GM12878 (cell line): Measurements from ENCODE around the gene USP35. TPM values are rescaled to one million over a fixed set of nuclear protein-coding genes. Genes with fewer than 3 reads are reported as not detected.
A peak's percentile ranks its signal among the peaks of the same experiment; 100 is the strongest.

Source experiments
- ATAC-seq: fragments of 200-7000 bp; cut with Tn5 transposase; 3 replicates; pipeline ENCODE4 v1.9.1; 2020; ENCODE audit warnings: mild to moderate bottlenecking, moderate library complexity
- BruUV-seq: library from RNA; stranded (reverse); fragments of 400-500 nt; replicated peaks from 2 replicates; lab custom pipeline; 2021; lab: Mats Ljungman, UMichigan
- CTCF ChIA-PET: fragments of 300-600 bp; sonication (Branson Sonifier 250); formaldehyde crosslinking; extraction: SDS; loops from one replicate; lab custom pipeline; 2021; ENCODE audit warnings: inconsistent platforms; lab: Yijun Ruan, JAX
- POLR2A ChIA-PET: fragments of 350-600 bp; formaldehyde crosslinking; extraction: SDS; loops from one replicate; lab custom pipeline; 2021; ENCODE audit warnings: inconsistent platforms; lab: Charles Lee
- RAD21 ChIA-PET: fragments of 300-600 bp; sonication (Branson Sonifier 250); formaldehyde crosslinking; loops from one replicate; lab custom pipeline; 2023; ENCODE audit warnings: antibody characterized with exemption; ENCODE audit not compliant: unreplicated experiment; lab: Charles Lee
- SMC1A ChIA-PET: fragments of 300-600 bp; sonication (Branson Sonifier 250); formaldehyde crosslinking; loops from one replicate; lab custom pipeline; 2023; ENCODE audit not compliant: unreplicated experiment, uncharacterized antibody; lab: Charles Lee
- DNase-seq: peaks from one replicate; pipeline ENCODE4 v3.0.0-alpha.2; 2011; ENCODE audit warnings: low read depth, low spot score
- FAIRE-seq: peaks from 3 replicates; lab custom pipeline; 2011; peaks lifted over from hg19 to GRCh38; lab: Jason Lieb, UNC
- H2AFZ ChIP-seq: 2 replicates; pipeline ENCODE4 v1.6.0; 2011; ENCODE audit warnings: low read depth, low read length, control low read depth; ENCODE audit not compliant: control insufficient read depth
- H3K27ac ChIP-seq: 2 replicates; pipeline ENCODE4 v1.5.1; 2011; ENCODE audit warnings: control low read depth; ENCODE audit not compliant: control insufficient read depth, insufficient read depth
- H3K27me3 ChIP-seq, 2 experiments: replicated peaks in 1 of 2; 2 replicates each; pipeline versions ENCODE4 v1.6.0 to v1.6.1; 2011; ENCODE audit warnings: low read length in 1 of 2; ENCODE audit not compliant: control insufficient read depth in 2 of 2, insufficient read depth in 2 of 2
- H3K36me3 ChIP-seq, 2 experiments: 2 replicates each; pipeline ENCODE4 v1.5.1; 2011; ENCODE audit warnings: low read length in 1 of 2; ENCODE audit not compliant: control insufficient read depth in 2 of 2, insufficient read depth in 2 of 2
- H3K4me1 ChIP-seq: 2 replicates; pipeline ENCODE4 v1.6.1; 2011; ENCODE audit warnings: mild to moderate bottlenecking, low read length, moderate library complexity, mixed read lengths; ENCODE audit not compliant: control insufficient read depth, insufficient read depth
- H3K4me2 ChIP-seq: 2 replicates; pipeline ENCODE4 v1.6.0; 2011; ENCODE audit warnings: control low read depth; ENCODE audit not compliant: control insufficient read depth, insufficient read depth
- H3K4me3 ChIP-seq: fragments of 200-600 bp; sonication (generic); 2 replicates; pipeline ENCODE4 v1.5.1; 2016
- H3K79me2 ChIP-seq: 2 replicates; pipeline ENCODE4 v1.6.0; 2011; ENCODE audit warnings: low read length; ENCODE audit not compliant: control insufficient read depth, insufficient read depth
- H3K9ac ChIP-seq: 2 replicates; pipeline ENCODE4 v1.8.0; 2011; ENCODE audit warnings: low read length, control low read depth, mixed read lengths; ENCODE audit not compliant: control insufficient read depth, insufficient read depth
- H3K9me3 ChIP-seq: replicated peaks from 3 replicates; pipeline ENCODE4 v1.5.1; 2011; ENCODE audit warnings: mild to moderate bottlenecking, low read length; ENCODE audit not compliant: control insufficient read depth, insufficient read depth
- H4K20me1 ChIP-seq: 2 replicates; pipeline ENCODE4 v1.6.0; 2011; ENCODE audit not compliant: control insufficient read depth, insufficient read depth
- BHLHE40 ChIP-seq, 2 experiments: fragments of 450-650 bp in 1 of 2; IDR thresholded peaks; 2 replicates each; pipeline ENCODE4 v1.6.1; 2011 to 2017; ENCODE audit warnings: low read depth in 2 of 2, borderline replicate concordance in 1 of 2, improper control_type of control experiment in 1 of 2, low read length in 1 of 2, mild to moderate bottlenecking in 1 of 2
- CREM ChIP-seq: IDR thresholded peaks from 2 replicates; pipeline ENCODE4 v1.6.1; 2014; ENCODE audit warnings: antibody characterized with exemption, low read depth
- FOXM1 ChIP-seq: IDR thresholded peaks from 2 replicates; pipeline ENCODE4 v1.6.1; 2012; ENCODE audit warnings: low read depth, mild to moderate bottlenecking, inconsistent platforms, low read length, moderate library complexity
- GATAD2B ChIP-seq: fragments of 450-650 bp; conservative IDR thresholded peaks from 2 replicates; pipeline ENCODE4 v1.6.1; 2017; ENCODE audit warnings: low read depth, mild to moderate bottlenecking, moderate library complexity
- HDGF ChIP-seq: fragments of 450-650 bp; IDR thresholded peaks from 2 replicates; pipeline ENCODE4 v1.6.1; 2016; ENCODE audit warnings: antibody characterized with exemption
- JUND ChIP-seq: IDR thresholded peaks from 2 replicates; pipeline ENCODE4 v1.6.1; 2012; ENCODE audit warnings: low read depth, mild to moderate bottlenecking, low read length, improper control_type of control experiment, moderate library complexity
- MTA2 ChIP-seq: fragments of 450-650 bp; IDR thresholded peaks from 2 replicates; pipeline ENCODE4 v1.6.1; 2016; ENCODE audit warnings: low read depth, mild to moderate bottlenecking, moderate library complexity
- MTA3 ChIP-seq: IDR thresholded peaks from 2 replicates; pipeline ENCODE4 v1.6.1; 2012; ENCODE audit warnings: low read length, inconsistent platforms, borderline replicate concordance
- NFYB ChIP-seq: IDR thresholded peaks from 2 replicates; pipeline ENCODE4 v1.6.1; 2011; ENCODE audit warnings: low read depth, mild to moderate bottlenecking, low read length, improper control_type of control experiment, moderate library complexity; ENCODE audit not compliant: insufficient read depth
- POLR2A ChIP-seq: IDR thresholded peaks from 2 replicates; pipeline ENCODE4 v1.6.1; 2011; ENCODE audit warnings: low read depth, mild to moderate bottlenecking, low read length
- TCF3 ChIP-seq: IDR thresholded peaks from 2 replicates; pipeline ENCODE4 v1.6.1; 2012; ENCODE audit warnings: low read depth, mild to moderate bottlenecking, low read length, borderline replicate concordance; ENCODE audit not compliant: insufficient read depth
- WGBS: methylation state at CpG from one replicate; pipeline ENCODE4 v1.1.6; 2016; ENCODE audit warnings: low lambda C conversion rate; ENCODE audit not compliant: insufficient replicate concordance, insufficient coverage; ENCODE audit errors: missing lambda C conversion rate; 5-methylcytosine and 5-hydroxymethylcytosine counted together
- in situ Hi-C: fragments of 300-500 bp; cut with MboI; formaldehyde crosslinking; loops from 9 replicates; pipeline ENCODE4 v1.14.3; 2018; ENCODE audit warnings: mixed read lengths
- intact Hi-C: fragments of 100-400 bp; cut with micrococcal nuclease; formaldehyde crosslinking; loops from one replicate; pipeline ENCODE4 v1.14.2; 2022; ENCODE audit not compliant: unreplicated experiment
- polyA plus RNA-seq, 11 experiments: library from polyadenylated mRNA; depleted of rRNA in 4 of 11; unstranded in 6 of 11; stranded (reverse) in 5 of 11; fragments of >200 nt; fragmentation: Nextera tagmentation in 4 of 11; fragmentation: Illumina TruSeq in 1 of 11; extraction: Ambion mirVana in 4 of 11; extraction: Trizol in 1 of 11; gene quantifications; 1 replicate in 1 of 11; 2 replicates in 10 of 11; pipeline versions ENCODE4 v1.2.1 to v1.2.3, GENCODE V29; 2011 to 2016; ENCODE audit warnings: inconsistent platforms in 2 of 11, missing spikeins in 2 of 11, low read depth in 1 of 11
- total RNA-seq, 4 experiments: library from RNA; depleted of rRNA in 3 of 4; stranded (reverse); fragments of >200 nt in 3 of 4; fragmentation: Illumina TruSeq in 1 of 4; extraction: Trizol in 1 of 4; gene quantifications; 2 replicates each; pipeline versions ENCODE4 v1.2.1 to v1.2.3, GENCODE V29; 2013 to 2021
- TF ChIP-seq, protein P1 (sequence below): fragments of 450-650 bp; IDR thresholded peaks from 2 replicates; pipeline ENCODE4 v1.6.1; 2018; ENCODE audit warnings: borderline replicate concordance, mild to moderate bottlenecking; ENCODE audit not compliant: partially characterized antibody
- TF ChIP-seq, protein P2 (sequence below): fragments of 450-650 bp; IDR thresholded peaks from 2 replicates; pipeline ENCODE4 v1.6.1; 2014; ENCODE audit warnings: mild to moderate bottlenecking

The USP35 gene
- total and polyA plus RNA-seq, 10 of the 15 experiments (the other 5 are each of a cell fraction or from before 2014, with no cell fraction given) = 0.13 to 6.4 (median 3.1) TPM; not detected in 1

DNA sequence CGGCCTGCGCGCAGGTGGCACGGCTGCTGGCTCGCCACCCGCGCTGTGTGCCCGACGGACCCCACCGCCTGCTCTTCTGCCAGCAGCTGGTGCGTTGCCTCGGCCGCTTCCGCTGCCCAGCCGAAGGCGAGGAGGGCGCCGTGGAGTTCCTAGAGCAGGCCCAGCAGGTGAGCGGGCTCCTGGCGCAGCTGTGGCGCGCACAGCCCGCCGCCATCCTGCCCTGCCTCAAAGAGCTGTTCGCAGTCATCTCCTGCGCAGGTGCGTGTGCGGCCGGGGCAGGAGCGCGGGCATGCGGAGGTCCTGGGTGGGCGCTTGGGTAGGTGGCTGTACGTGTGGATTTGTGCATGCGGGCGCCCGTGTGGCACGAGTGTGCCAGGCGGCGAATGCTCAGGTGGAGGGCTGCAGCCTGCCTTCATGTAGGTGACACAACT lies 8.0 kb downstream of the USP35 start:
- 99% methylated on average over 39 of the region's 40 CpGs for WGBS
- H3K4me2 ChIP-seq = no peak overlapping the region
- no TSS peak for BruUV-seq
- DNase-seq (no peak), FAIRE-seq (no peak), ATAC-seq (no peak)
- no peak for TF ChIP-seq GATAD2B
- TF ChIP-seq, protein P1, sequence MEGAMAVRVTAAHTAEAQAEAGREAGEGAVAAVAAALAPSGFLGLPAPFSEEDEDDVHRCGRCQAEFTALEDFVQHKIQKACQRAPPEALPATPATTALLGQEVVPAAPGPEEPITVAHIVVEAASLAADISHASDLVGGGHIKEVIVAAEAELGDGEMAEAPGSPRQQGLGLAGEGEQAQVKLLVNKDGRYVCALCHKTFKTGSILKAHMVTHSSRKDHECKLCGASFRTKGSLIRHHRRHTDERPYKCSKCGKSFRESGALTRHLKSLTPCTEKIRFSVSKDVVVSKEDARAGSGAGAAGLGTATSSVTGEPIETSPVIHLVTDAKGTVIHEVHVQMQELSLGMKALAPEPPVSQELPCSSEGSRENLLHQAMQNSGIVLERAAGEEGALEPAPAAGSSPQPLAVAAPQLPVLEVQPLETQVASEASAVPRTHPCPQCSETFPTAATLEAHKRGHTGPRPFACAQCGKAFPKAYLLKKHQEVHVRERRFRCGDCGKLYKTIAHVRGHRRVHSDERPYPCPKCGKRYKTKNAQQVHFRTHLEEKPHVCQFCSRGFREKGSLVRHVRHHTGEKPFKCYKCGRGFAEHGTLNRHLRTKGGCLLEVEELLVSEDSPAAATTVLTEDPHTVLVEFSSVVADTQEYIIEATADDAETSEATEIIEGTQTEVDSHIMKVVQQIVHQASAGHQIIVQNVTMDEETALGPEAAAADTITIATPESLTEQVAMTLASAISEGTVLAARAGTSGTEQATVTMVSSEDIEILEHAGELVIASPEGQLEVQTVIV = no peak
- no peak for TF ChIP-seq MTA2
- TF ChIP-seq FOXM1 = no peak
- H3K9ac ChIP-seq = no peak overlapping the region
- POLR2A ChIA-PET = no interaction called here
- no peak overlapping the region for H2AFZ ChIP-seq
- H3K4me3 ChIP-seq = no peak overlapping the region
- CTCF ChIA-PET = no interaction called here
- intact Hi-C loops = no loop called here
- no peaks in the 10 kb centered on the region for H4K20me1 ChIP-seq
- H3K27me3 ChIP-seq = no peaks in the 10 kb centered on the region
- SMC1A ChIA-PET = no interaction called here
- no peaks in the 10 kb centered on the region; a peak in 2 of 4 replicates for H3K36me3 ChIP-seq
- H3K9me3 ChIP-seq = no peaks in the 10 kb centered on the region; the same call in 2 of the 3 replicates
- no peak overlapping the region for H3K27ac ChIP-seq
- in situ Hi-C loops = no loop called here
- H3K4me1 ChIP-seq = peaks cover 3% of the 10 kb centered on the region; the same call in 1 of the 2 replicates
- no peaks in the 10 kb centered on the region for H3K79me2 ChIP-seq
- RAD21 ChIA-PET = no interaction called here

DNA sequence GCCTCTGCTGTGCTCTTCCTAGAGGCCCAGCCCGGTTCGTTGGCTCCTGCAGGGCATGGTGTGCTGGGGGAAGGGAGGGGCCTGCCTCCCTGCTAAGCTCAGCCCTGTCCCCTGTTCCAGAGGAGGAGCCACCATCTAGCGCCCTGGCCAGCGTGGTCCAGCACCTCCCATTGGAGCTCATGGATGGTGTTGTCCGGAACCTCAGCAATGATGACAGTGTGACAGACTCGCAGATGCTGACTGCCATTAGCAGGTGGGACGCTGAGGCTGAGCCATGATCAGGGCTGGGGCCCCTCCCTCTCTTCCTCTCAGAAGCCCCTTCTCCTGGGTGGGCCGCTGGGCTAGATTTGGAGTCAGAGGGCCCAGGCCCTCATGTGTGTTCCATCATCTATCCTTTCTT lies 9.1 kb downstream of the USP35 start:
- H3K27me3 ChIP-seq = no peaks in the 10 kb centered on the region
- peaks cover 3% of the 10 kb centered on the region; the same call in 1 of the 2 replicates for H3K4me1 ChIP-seq
- intact Hi-C loops (no loop called here), in situ Hi-C loops (no loop called here)
- H4K20me1 ChIP-seq = no peaks in the 10 kb centered on the region
- no peak overlapping the region for H3K4me2 ChIP-seq
- FAIRE-seq (no peak), ATAC-seq (no peak), DNase-seq (no peak)
- H3K36me3 ChIP-seq = no peaks in the 10 kb centered on the region; a peak in 2 of 4 replicates
- H3K9ac ChIP-seq = no peak overlapping the region
- SMC1A ChIA-PET = no interaction called here
- no peak overlapping the region for H3K27ac ChIP-seq
- CTCF ChIA-PET = no interaction called here
- BruUV-seq = no TSS peak
- RAD21 ChIA-PET = no interaction called here
- no peak overlapping the region for H3K4me3 ChIP-seq
- H3K9me3 ChIP-seq = no peaks in the 10 kb centered on the region; the same call in 2 of the 3 replicates
- WGBS = 76% methylated on average over 8 of the region's 8 CpGs
- no peak overlapping the region for H2AFZ ChIP-seq
- POLR2A ChIA-PET = no interaction called here
- H3K79me2 ChIP-seq = no peaks in the 10 kb centered on the region
- TF ChIP-seq, protein P2, sequence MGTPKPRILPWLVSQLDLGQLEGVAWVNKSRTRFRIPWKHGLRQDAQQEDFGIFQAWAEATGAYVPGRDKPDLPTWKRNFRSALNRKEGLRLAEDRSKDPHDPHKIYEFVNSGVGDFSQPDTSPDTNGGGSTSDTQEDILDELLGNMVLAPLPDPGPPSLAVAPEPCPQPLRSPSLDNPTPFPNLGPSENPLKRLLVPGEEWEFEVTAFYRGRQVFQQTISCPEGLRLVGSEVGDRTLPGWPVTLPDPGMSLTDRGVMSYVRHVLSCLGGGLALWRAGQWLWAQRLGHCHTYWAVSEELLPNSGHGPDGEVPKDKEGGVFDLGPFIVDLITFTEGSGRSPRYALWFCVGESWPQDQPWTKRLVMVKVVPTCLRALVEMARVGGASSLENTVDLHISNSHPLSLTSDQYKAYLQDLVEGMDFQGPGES = no peak
- TF ChIP-seq HDGF = no peak
- TF ChIP-seq NFYB = no peak
- TF ChIP-seq BHLHE40 (IDR thresholded peaks at IDR 0.05; ENCODE audit: borderline replicate concordance in 1 of 2, low read depth in 2 of 2, low read length in 1 of 2) = no peak
- TF ChIP-seq MTA2 = no peak
- no peak for TF ChIP-seq CREM
- no peak for TF ChIP-seq JUND
- TF ChIP-seq MTA3 = no peak
- 0 out of 2 replicates have a peak, but pooled peaks have one; percentile 16 for TF ChIP-seq TCF3
- no peak for TF ChIP-seq POLR2A
